ENCODE results near the gene OPALIN.
"Not testable (repeated sequence)": the region's sequence is repeated elsewhere in the genome, so short reads cannot be mapped to it uniquely, and the experiment has no call there.

The OPALIN gene

GRCh38 chr10:96338279-96338925 is 20.4 kb downstream of the OPALIN start:
- no peak for DNase-seq (ENCODE audit: low spot score)

- no peak for DNase-seq (ENCODE audit: low spot score)
Observed at GRCh38 chr10:96337106-96337505, 21.7 kb downstream of the OPALIN start.

GRCh38 chr10:96334616-96335526 is 23.9 kb downstream of the OPALIN start:
- peak; percentile 73 for DNase-seq (ENCODE audit: low spot score)

- DNase-seq (ENCODE audit: low spot score): no peak
Observed at GRCh38 chr10:96333101-96333500, 25.7 kb downstream of the OPALIN start.

GRCh38 chr10:96327462-96327861 is 31.3 kb downstream of the OPALIN start:
- no peak for DNase-seq (ENCODE audit: low spot score)

- DNase-seq (ENCODE audit: low spot score): no peak
Observed at GRCh38 chr10:96325719-96326373, 33.0 kb downstream of the OPALIN start.

GRCh38 chr10:96324447-96324846 is 34.4 kb downstream of the OPALIN start:
- no peak for DNase-seq (ENCODE audit: low spot score)

GRCh38 chr10:96322275-96322674 is 36.5 kb downstream of the OPALIN start:
- no peak for DNase-seq (ENCODE audit: low spot score)

GRCh38 chr10:96321822-96322221 is 37.0 kb downstream of the OPALIN start:
- DNase-seq (ENCODE audit: low spot score): no peak

GRCh38 chr10:96319754-96320474 is 38.9 kb downstream of the OPALIN start:
- DNase-seq (ENCODE audit: low spot score): no peak

GRCh38 chr10:96317067-96317833 is 41.6 kb downstream of the OPALIN start:
- no peak for DNase-seq (ENCODE audit: low spot score)

GRCh38 chr10:96313344-96313743 is 45.5 kb downstream of the OPALIN start:
- DNase-seq (ENCODE audit: low spot score): no peak

GRCh38 chr10:96311180-96311715 is 47.6 kb downstream of the OPALIN start:
- no peak for DNase-seq (ENCODE audit: low spot score)

GRCh38 chr10:96310321-96310669 is 48.5 kb downstream of the OPALIN start:
- no peak for DNase-seq (ENCODE audit: low spot score)

GRCh38 chr10:96309628-96310320 is 49.0 kb downstream of the OPALIN start:
- DNase-seq (ENCODE audit: low spot score): no peak

- not testable (repeated sequence) for DNase-seq (ENCODE audit: low spot score)
Observed at GRCh38 chr10:96308854-96309253, 49.9 kb downstream of the OPALIN start.

GRCh38 chr10:96306516-96306915 is 52.3 kb downstream of the OPALIN start:
- DNase-seq (ENCODE audit: low spot score): peak; percentile 22

- DNase-seq (ENCODE audit: low spot score): no peak
Observed at GRCh38 chr10:96305019-96305418, 53.8 kb downstream of the OPALIN start.

GRCh38 chr10:96304230-96304629 is 54.6 kb downstream of the OPALIN start, which contains the start of gene DNTT:
TSS of gene DNTT (plus strand) at chr10:96304434. CDS start at chr10:96304498, 64 bp downstream.
- no peak for DNase-seq (ENCODE audit: low spot score)

- DNase-seq (ENCODE audit: low spot score): no peak
Observed at GRCh38 chr10:96301616-96302015, 57.2 kb downstream of the OPALIN start.
